Stomach (tissue), 9 donors: ENCODE measurements around the gene GGT7. TPM values are rescaled to one million over a fixed set of nuclear protein-coding genes. Genes with fewer than 3 reads are reported as not detected.
A peak's percentile ranks its signal among the peaks of the same experiment; 100 is the strongest.

ENCODE experiments used
- DNase-seq, 2 donors: peaks; one replicate each; pipeline versions ENCODE4 v3.0.0 to v3.0.0-alpha.2; 2013 to 2019
- H3K27ac ChIP-seq, 5 donors: fragments of 200-600 bp in 4 of 5; sonication (generic) in 4 of 5; one replicate each; pipeline ENCODE4 v1.5.1; 2013 to 2019; ENCODE audit warnings: mild to moderate bottlenecking in 1 of 5, moderate library complexity in 1 of 5
- H3K27me3 ChIP-seq, 3 donors: fragments of 200-600 bp; sonication (generic); one replicate each; pipeline ENCODE4 v1.5.1; 2017 to 2019; ENCODE audit warnings: mixed run types in 1 of 3
- H3K36me3 ChIP-seq, 4 donors: fragments of 200-600 bp; sonication (generic); 1 replicate in 3 of 4; 2 replicates in 1 of 4; pipeline ENCODE4 v1.5.1; 2016 to 2019
- H3K4me1 ChIP-seq, 4 donors: fragments of 200-600 bp; sonication (generic); one replicate each; pipeline ENCODE4 v1.5.1; 2016 to 2019
- H3K4me3 ChIP-seq, 4 donors: fragments of 200-600 bp; sonication (generic) in 3 of 4; one replicate each; pipeline ENCODE4 v1.5.1; 2016 to 2019; ENCODE audit warnings: mild to moderate bottlenecking in 1 of 4
- H3K9me3 ChIP-seq, 4 donors: fragments of 200-600 bp; sonication (generic); one replicate each; pipeline ENCODE4 v1.5.1; 2016 to 2019
- CTCF ChIP-seq, 7 experiments: fragments of 450-650 bp in 4 of 7; fragments of 200-600 bp in 3 of 7; sonication (generic) in 3 of 7; IDR thresholded peaks; one replicate each; pipeline ENCODE4 v1.5.1; 2016 to 2019; ENCODE audit warnings: antibody characterized with exemption in 7 of 7, control low read depth in 2 of 7, mild to moderate bottlenecking in 1 of 7
- EP300 ChIP-seq: sonication (generic); formaldehyde crosslinking; IDR thresholded peaks from one replicate; pipeline ENCODE4 v1.6.1; 2017; ENCODE audit warnings: antibody characterized with exemption
- POLR2A ChIP-seq, 4 donors: fragments of 450-650 bp; IDR thresholded peaks; one replicate each; pipeline ENCODE4 v1.6.1; 2016; ENCODE audit warnings: antibody characterized with exemption in 4 of 4, control low read depth in 2 of 4, mild to moderate bottlenecking in 1 of 4, moderate library complexity in 1 of 4
- POLR2AphosphoS5 ChIP-seq, 3 donors: sonication (generic); formaldehyde crosslinking; IDR thresholded peaks; one replicate each; pipeline ENCODE4 v1.6.1; 2016; ENCODE audit warnings: antibody characterized with exemption in 3 of 3
- WGBS, 5 donors: extraction: QIAGEN DNeasy Blood & Tissue Kit in 3 of 5; methylation state at CpG; one replicate each; pipeline versions ENCODE4 v1.1.5 to v1.1.7; 2013 to 2018; 5-methylcytosine and 5-hydroxymethylcytosine counted together
- intact Hi-C: fragments of 100-400 bp; cut with DNase I; formaldehyde crosslinking; loops from one replicate; pipeline ENCODE4 v1.15.1; 2023; ENCODE audit warnings: low total_unique reads
- polyA plus RNA-seq, 3 donors: library from polyadenylated mRNA; stranded (reverse); fragments of 200-250 nt; gene quantifications; one replicate each; pipeline ENCODE4 v1.2.3, GENCODE V29; 2013
- total RNA-seq, 5 donors: library from RNA; depleted of rRNA; stranded (reverse); fragments of >200 nt; gene quantifications; one replicate each; pipeline versions ENCODE4 v1.1.0 to v1.2.3, GENCODE V29; 2014 to 2016
- donor health status: healthy with polysubstance abuse.
- donor health status: Bipolar disorder and iron deficiency.
- donor health status: healthy.

GGT7 gene
- total and polyA plus RNA-seq, 8 donors = 4.1 to 29.0 (median 15.9) TPM

DNA sequence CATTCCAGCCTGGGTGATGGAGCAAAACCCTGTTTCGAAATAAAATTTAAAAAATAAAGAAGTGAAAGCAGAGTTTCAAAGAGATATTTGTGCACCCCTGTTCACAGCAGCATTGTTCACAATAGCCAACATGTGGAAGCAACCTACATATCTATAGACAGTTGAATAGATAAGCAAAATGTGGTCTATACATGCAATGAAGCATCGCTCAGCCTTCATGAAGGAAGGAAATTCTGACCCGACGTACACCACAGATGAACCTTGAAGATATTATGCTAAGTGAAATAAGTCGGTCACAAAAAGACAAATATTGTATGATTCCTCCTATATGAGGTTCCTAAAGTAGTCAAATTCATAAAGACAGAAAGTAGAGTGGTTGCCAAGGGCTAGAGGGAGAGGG is 40.7 kb downstream of the GGT7 start:
- intact Hi-C loops = no loop called here
- TF ChIP-seq POLR2AphosphoS5 (IDR thresholded peaks at IDR 0.05) = no peak
- no peak for TF ChIP-seq CTCF (IDR thresholded peaks at IDR 0.05)
- TF ChIP-seq POLR2A (IDR thresholded peaks at IDR 0.05) = no peak
- TF ChIP-seq EP300 = no peak
- H3K36me3 ChIP-seq = no peaks in the 10 kb centered on the region

DNA sequence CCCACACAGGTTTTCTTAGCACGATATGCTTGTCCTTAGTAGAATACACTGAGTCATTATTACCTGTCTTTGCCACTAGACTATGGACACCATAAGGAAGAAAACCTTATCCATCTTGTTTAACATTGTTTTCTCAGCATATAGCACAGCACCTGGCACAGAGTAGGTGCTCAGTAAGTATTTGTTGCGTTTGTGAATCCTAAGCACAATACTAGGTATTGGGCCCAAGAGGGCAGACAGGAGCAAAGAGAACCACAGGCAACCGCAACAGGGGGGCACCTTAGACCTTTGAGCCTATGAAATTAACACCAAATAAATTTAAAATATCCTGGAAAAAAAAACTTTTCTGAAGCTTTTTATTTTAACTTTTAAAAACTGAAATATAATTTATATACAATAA is 43.5 kb downstream of the GGT7 start:
- TF ChIP-seq EP300 (no peak), POLR2A (IDR thresholded peaks at IDR 0.05) (no peak), POLR2AphosphoS5 (IDR thresholded peaks at IDR 0.05) (no peak), CTCF (IDR thresholded peaks at IDR 0.05) (no peak)
- Histone ChIP-seq H3K36me3 (no peaks in the 10 kb centered on the region), H3K4me1 (peaks cover 5 to 12% (median 9%) of the 10 kb centered on the region in 4 donors), H3K9me3 (no peaks in the 10 kb centered on the region), H3K4me3 (no peak overlapping the region), H3K27me3 (peaks cover 0 to 8% (median 0%) of the 10 kb centered on the region in 3 donors), H3K27ac (no peak overlapping the region)
- WGBS, 5 donors = 73 to 91% (median 73%) methylated on average over 3 of the region's 3 CpGs
- no peak for DNase-seq
- intact Hi-C loops = no loop called here

More for the DNA sequence above, 40.7 kb downstream of the GGT7 start:
- Histone ChIP-seq H3K4me3 (no peak overlapping the region), H3K4me1 (peaks cover 0 to 5% (median 1%) of the 10 kb centered on the region in 4 donors), H3K27me3 (peaks cover 0 to 8% (median 0%) of the 10 kb centered on the region in 3 donors), H3K27ac (no peak overlapping the region), H3K9me3 (no peaks in the 10 kb centered on the region)
- WGBS, 5 donors = 69 to 81% (median 74%) methylated on average over 5 of the region's 5 CpGs
- no peak for DNase-seq

GRCh38 chr20:34825530-34826362 is 46.9 kb downstream of the GGT7 start, which contains the start of gene NCOA6:
Gene NCOA6 (minus strand): TSS chr20:34825651. CDS start chr20:34782355, 43,296 bp downstream.
- Histone ChIP-seq H3K27ac (peak within 1 kb of the TSS; percentile 85 to 99 (median 97)), H3K4me3 (peak within 1 kb of the TSS; percentile 85 to 95 (median 92))

GRCh38 chr20:34824806-34825529 is 47.7 kb downstream of the GGT7 start:
- intact Hi-C loops = no loop called here
- H3K4me3 ChIP-seq = peak overlapping the region; percentile 85 to 95 (median 92)
- H3K9me3 ChIP-seq = no peaks in the 10 kb centered on the region
- no peaks in the 10 kb centered on the region for H3K36me3 ChIP-seq
- DNase-seq = peak; percentile 61 to 89
- no peaks in the 10 kb centered on the region for H3K27me3 ChIP-seq
- WGBS, 5 donors = 0 to 2% (median 0%) methylated on average over 23 to 68 of the region's 68 CpGs
- peaks cover 30 to 54% (median 43%) of the 10 kb centered on the region in 4 donors for H3K4me1 ChIP-seq
- peak overlapping the region; percentile 85 to 99 (median 97) for H3K27ac ChIP-seq
- TF ChIP-seq EP300 (no peak), CTCF (IDR thresholded peaks at IDR 0.05) (no peak), POLR2A (IDR thresholded peaks at IDR 0.05) (no peak), POLR2AphosphoS5 (IDR thresholded peaks at IDR 0.05) (no peak)

More at GRCh38 chr20:34825530-34826362, 46.9 kb downstream of the GGT7 start, which contains the start of gene NCOA6:
- no peaks in the 10 kb centered on the region for H3K27me3 ChIP-seq
- WGBS, 5 donors = 6 to 22% (median 11%) methylated on average over 14 to 51 of the region's 52 CpGs
- no peaks in the 10 kb centered on the region for H3K36me3 ChIP-seq
- TF ChIP-seq POLR2AphosphoS5 (IDR thresholded peaks at IDR 0.05) (peak in 2 of 3 donors; percentile 2 to 60), EP300 (no peak)
- DNase-seq = peak; percentile 90 to 95
- intact Hi-C loops = no loop called here
- H3K9me3 ChIP-seq = no peaks in the 10 kb centered on the region
- peaks cover 29 to 47% (median 39%) of the 10 kb centered on the region in 4 donors for H3K4me1 ChIP-seq
